Ramos (cell line): ENCODE measurements around the gene C1QTNF8.

Experiments
- in situ Hi-C: fragments of 300-500 bp; cut with MboI; formaldehyde crosslinking; loops from one replicate; pipeline ENCODE4 v1.14.3; 2022; ENCODE audit warnings: low sequenced_read_pairs; ENCODE audit not compliant: unreplicated experiment

C1QTNF8 gene

DNA sequence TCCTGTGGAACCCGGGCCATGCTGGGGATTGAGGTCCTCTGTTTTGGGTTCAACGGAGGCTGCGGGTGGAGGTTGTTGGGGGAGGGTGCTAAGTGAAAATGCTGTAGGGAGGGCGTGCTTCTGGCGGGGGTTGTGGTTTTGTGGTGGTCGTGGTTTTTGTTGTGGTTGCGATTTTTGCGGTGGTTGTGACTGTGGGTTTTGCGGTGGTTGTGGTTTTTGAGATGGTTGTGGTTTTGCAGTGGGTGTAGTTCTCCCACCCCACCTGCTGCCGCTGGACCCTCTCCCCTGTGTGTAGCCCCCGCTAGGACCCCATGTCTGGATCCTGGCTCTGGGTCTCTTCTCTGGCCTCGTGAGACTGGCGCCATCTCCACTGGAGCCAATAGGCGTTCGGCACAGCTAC lies 28.4 kb downstream of the C1QTNF8 start:
- in situ Hi-C loops: loop anchor here (10.0 to 25.0 kb wide), 2 partner anchors 253 to 355 kb away; partner anchors contain the start of genes ANTKMT, FBXL16 and METRN

DNA sequence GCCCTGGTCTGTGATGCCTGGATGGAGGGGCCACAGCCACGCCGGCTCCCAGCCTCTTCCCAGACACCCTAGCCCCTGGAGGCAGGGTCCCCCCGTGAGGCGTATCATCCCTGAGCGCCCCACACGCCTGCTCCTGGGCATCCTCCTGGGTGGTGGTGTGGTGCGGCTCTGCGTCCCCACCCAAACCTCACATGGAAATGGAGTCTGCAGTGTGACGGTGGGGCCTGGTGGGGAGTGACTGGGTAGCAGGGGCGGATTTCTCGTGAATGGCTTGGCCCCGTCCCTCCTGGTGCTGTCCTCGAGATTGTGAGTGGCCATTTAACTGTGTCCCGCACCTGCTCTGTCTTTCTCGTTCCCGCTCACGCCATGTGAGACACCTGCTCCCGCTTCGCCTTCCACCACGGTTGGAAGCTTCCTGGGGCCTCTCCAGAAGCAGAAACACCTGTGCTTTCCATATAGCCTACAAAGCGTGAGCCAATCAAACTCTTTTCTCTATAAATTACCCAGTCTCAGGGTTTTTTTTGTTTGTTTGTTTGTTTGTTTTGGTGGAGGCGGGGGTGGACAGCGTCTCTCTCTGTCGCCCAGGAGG lies 29.4 kb downstream of the C1QTNF8 start:
- in situ Hi-C loops: loop anchor here (10.0 to 25.0 kb wide), 2 partner anchors 252 to 354 kb away; partner anchors contain the start of genes ANTKMT, FBXL16 and METRN

DNA sequence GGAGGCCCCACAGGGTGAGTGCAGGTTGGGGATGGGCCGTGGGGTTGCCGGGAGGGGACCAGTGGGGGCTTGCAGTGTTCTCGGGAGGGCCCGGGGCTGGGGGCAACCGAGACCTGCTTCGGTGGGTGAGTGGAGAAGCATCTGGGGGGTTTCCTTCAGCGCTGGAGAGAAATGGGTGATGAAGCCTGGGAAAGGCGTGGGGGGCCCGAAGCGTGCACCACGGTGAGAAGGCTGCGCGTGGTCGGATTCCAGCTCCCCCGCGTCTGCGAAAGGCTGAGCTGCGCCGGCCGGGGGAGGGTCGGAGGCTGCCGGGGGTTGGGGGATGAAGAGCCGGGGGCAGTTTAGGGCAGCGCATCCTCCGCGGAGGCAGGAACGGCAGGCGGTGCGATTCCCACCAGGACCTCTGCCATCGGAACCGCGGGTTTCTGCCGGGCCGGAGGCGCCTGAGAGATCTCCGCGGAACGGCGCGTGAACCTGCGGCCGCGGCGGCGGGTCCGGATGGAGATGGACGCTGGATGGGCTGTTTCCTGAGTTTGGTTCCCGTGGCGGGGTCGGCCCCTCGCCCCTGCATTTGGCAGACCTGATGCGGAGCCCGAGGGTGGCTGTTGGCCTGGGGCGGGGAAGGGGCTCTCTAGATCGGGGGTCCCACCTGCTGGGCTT lies 30.4 kb downstream of the C1QTNF8 start:
- in situ Hi-C loops: loop anchor here (10.0 to 25.0 kb wide), 2 partner anchors 251 to 353 kb away; partner anchors contain the start of genes ANTKMT, FBXL16 and METRN

- in situ Hi-C loops: loop anchor here (10.0 to 25.0 kb wide), 2 partner anchors 249 to 351 kb away; partner anchors contain the start of genes ANTKMT, FBXL16 and METRN
Measured at GRCh38 chr16:1063728-1064127, 32.3 kb downstream of the C1QTNF8 start.

DNA sequence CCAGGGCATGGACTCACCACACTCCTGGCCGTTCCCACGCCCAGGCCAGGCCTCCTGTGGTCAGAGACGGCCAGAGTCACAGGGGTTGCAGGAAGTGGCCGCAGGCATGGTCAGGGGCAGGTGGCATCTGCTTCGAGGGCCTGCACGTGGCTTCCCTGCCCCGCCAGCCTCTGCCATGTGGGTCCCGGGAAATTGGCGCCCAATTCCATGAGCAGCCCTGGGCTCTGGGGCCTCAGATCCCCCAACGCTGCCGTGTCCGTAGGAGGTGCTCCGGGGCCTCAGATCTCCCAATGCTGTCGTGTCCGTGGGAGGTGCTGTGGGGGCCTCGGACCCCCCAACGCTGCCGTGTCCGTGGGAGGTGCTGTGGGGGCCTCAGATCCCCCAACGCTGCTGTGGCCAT lies 33.1 kb downstream of the C1QTNF8 start:
- in situ Hi-C loops: loop anchor here (10.0 to 25.0 kb wide), 2 partner anchors 248 to 351 kb away; partner anchors contain the start of genes ANTKMT, FBXL16 and METRN

DNA sequence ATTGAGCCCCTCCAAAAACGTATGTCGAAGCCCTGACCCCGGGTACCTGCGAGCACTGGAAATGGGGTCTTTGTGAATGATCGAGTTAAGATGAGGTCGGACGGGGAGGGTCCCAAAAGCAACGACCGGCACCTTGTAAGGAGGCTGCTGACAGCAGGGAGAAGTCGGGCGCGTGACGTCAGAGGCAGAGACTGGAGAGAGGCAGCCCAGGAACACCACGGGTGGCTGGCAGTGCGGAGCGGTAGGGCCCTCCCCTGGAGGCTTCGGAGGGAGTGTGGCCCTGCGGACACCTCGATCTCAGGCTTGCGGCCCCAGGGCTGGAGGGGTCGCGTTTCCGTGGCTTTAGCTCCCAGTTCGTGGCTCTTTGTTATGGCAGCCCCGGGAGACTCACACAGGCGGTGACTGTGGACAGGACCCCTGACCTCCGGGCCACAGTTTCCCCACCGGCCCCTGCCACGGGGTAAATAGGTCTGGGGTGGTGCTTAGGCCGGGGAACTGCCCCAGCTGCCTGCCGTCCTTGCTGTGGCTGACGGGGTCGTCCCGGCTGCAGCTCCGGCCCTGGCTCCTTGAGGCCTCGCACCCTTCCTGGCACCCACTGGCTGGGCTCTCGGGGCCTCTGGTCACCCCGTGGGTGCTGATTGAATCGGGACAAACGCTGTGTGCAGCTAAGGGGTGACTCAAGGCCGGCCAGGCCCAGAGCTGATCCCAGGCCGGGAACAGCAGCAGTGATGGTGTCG lies 34.1 kb downstream of the C1QTNF8 start:
- in situ Hi-C loops: loop anchor here (10.0 to 25.0 kb wide), 2 partner anchors 247 to 350 kb away; partner anchors contain the start of genes ANTKMT, FBXL16 and METRN

- in situ Hi-C loops: loop anchor here (10.0 to 25.0 kb wide), 2 partner anchors 246 to 348 kb away; partner anchors contain the start of genes ANTKMT, FBXL16 and METRN
Measured at GRCh38 chr16:1060416-1061340, 35.4 kb downstream of the C1QTNF8 start.

GRCh38 chr16:1059310-1059709 lies 36.7 kb downstream of the C1QTNF8 start:
- in situ Hi-C loops: loop anchor here (25.0 kb wide), 1 partner anchor 347 kb away; the partner anchor contains the start of genes ANTKMT, FBXL16 and METRN

DNA sequence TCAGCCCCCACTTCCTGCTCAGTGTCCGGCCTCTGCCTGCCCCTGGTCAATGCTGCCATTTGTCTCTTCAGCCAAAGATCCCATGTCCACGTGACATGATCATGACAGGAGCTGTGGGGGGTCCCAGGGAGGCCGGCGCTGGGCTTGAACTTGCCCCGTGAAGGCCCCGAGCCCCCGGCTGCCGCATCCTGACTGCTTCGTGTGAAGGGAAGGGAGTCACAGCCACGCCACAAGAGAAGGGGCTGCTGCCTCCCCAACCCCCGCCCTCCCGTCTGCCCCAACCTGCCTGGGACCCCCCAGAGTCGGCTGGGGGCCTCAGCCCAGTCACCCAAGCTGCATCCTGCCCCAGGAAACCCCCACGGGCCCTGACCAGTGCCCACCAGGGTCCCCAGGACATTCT lies 37.8 kb downstream of the C1QTNF8 start:
- in situ Hi-C loops: loop anchor here (25.0 kb wide), 1 partner anchor 346 kb away; the partner anchor contains the start of genes ANTKMT, FBXL16 and METRN

GRCh38 chr16:1057252-1057932 lies 38.7 kb downstream of the C1QTNF8 start:
- in situ Hi-C loops: loop anchor here (25.0 kb wide), 1 partner anchor 345 kb away; the partner anchor contains the start of genes ANTKMT, FBXL16 and METRN

DNA sequence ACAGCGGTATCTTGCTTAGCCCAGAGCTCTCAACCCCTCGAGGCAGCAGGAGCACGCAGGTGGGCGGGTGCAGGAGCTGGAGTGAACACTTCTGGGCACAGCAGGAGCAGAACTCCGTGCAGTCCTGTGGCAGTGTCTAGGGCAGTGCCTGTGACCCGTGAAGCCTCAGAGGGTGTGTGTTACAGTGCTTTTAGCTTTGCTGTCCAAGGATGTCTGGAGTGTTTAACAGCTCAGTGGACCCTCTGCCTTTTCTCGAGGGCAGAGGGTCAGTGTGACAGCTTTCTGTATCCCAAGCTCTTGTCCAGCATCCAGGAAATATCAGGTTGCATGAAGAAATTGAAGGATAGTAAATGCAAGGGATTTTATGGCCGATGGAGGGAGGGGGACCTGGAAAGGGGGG lies 39.8 kb downstream of the C1QTNF8 start:
- in situ Hi-C loops: loop anchor here (25.0 kb wide), 1 partner anchor 344 kb away; the partner anchor contains the start of genes ANTKMT, FBXL16 and METRN

GRCh38 chr16:1055557-1055924 lies 40.5 kb downstream of the C1QTNF8 start:
- in situ Hi-C loops: loop anchor here (25.0 kb wide), 1 partner anchor 343 kb away; the partner anchor contains the start of genes ANTKMT, FBXL16 and METRN

DNA sequence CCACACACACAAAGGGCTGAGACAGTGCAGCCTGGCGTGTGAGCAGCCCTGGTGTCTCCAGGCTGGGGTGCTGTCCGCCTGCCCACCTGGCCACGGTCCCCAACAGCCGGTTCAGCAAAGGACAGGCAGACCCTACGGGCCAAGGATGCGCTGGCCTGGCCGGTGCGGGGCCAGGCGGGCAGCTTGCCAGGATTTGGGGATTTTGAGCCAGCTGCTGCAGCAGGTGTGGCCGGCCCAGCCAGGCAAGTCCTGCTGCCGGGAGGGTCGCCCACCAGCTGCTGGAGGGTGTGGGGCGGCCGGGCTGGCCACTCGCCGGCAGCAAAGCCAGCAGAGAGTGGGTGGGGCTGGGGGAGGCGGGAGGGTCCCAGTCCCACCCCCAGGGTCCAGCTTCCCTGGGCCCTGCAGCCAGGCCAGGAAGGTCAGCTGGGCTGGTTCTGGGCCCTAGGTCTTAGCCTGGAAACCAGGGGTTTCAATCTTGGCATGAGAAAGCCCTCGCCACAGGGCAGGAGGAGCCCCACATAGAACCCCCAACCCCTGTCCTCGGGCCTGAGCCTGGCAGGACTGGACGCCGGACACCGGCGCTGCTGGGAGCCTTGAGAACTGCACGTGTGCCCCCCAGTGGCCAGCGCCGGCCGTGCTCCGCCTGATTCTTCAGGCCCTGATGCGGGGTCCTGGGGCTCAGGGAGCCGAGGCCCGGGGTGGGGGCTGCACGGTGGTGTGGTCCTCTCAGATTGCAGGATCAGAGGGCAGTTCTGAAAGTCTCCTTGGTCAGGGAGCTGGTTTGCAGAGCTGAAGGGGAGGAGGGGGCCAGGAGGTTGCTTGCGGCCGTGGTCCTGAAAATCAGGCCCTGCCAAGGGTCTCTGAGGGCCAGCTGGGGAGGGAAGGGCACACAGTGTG lies 41.1 kb downstream of the C1QTNF8 start:
- in situ Hi-C loops: loop anchor here (25.0 kb wide), 1 partner anchor 343 kb away; the partner anchor contains the start of genes ANTKMT, FBXL16 and METRN

DNA sequence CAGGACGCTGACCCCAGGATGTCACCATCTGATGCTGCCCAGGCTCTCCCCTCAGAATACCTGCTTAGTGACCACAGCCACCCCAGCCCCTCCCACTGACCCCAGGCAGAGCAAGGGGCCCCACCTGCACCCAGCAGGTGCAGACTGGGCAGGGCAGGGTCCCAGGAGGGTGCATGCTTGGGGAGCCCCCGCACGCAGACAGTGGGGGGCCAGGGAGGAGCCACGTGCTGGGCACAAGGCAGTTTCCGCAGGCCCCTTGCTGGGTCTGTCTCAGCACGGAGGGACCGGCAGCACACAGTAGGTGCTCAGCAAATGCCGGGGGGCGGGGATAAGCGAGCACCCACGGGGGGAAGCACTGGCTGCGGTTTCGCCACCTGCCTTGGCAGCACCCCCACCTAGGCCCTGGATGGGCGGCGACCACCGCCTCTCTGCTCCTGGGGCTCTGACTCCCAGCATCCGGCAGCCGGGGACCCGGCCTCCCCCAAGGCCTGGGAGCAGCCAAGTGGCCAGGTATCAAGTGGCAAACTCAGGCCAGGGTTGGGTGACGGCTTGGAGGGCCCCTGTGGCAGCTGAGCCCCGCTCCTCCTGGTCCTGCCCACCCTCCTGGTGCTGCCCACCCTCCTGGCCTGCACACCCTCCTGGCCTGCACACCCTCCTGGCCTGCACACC lies 42.2 kb downstream of the C1QTNF8 start:
- in situ Hi-C loops: loop anchor here (25.0 kb wide), 1 partner anchor 342 kb away; the partner anchor contains the start of genes ANTKMT, FBXL16 and METRN

DNA sequence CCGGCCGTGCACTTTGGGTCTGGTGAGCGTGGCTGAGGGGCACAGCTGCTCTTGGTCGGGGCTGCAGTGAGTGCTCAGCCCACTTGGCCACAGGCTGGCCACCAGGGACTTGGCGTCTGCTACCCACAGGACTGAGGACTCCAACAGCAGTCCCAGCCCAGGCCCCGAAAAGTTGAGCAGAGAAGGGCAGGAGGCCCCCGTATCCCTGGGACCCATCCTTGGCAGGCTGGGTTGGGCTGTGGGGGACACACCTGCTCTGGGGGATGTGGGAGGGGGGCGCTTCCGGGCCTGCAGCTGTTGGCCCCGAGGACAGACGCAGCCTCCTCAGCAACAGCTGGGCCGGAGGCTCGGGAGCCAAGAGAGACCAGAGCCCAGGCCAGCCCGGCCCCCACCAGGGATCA lies 42.9 kb downstream of the C1QTNF8 start:
- in situ Hi-C loops: loop anchor here (25.0 kb wide), 1 partner anchor 341 kb away; the partner anchor contains the start of genes ANTKMT, FBXL16 and METRN

GRCh38 chr16:1052721-1053120 lies 43.3 kb downstream of the C1QTNF8 start:
- in situ Hi-C loops: loop anchor here (25.0 kb wide), 1 partner anchor 340 kb away; the partner anchor contains the start of genes ANTKMT, FBXL16 and METRN

DNA sequence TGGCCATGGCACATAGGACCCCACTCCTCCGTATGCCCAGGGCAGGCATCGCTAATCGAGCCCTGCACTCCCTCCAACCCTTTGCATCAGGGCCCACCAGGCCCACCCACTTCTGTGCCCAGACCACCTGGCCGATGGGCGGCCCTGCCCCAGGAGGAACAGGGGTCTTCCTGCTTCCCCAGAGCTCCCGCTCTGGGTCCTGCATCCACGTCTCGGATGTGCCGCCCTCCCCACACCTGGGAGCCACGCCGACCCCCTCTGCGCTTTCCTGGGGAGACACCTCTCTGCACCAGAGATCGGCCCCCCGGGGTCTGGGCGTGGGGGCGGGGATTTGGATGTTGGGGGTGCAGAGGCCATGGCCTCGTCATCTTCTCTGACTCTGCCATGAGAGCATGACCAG lies 44.6 kb downstream of the C1QTNF8 start:
- in situ Hi-C loops: loop anchor here (25.0 kb wide), 1 partner anchor 339 kb away; the partner anchor contains the start of genes ANTKMT, FBXL16 and METRN
